HepG2 (cell line): ENCODE data around the gene TRIM66. TPM values are rescaled to one million over a fixed set of nuclear protein-coding genes. Genes with fewer than 3 reads are reported as not detected.
A peak's percentile ranks its signal among the peaks of the same experiment; 100 is the strongest.

Experiments
- ATAD3A ChIP-seq: sonication (generic); formaldehyde crosslinking; IDR thresholded peaks from 2 replicates; pipeline ENCODE4 v1.4.0; 2020; ENCODE audit warnings: missing genetic modification reagents
- GABPA ChIP-seq, 2 experiments: IDR thresholded peaks; 2 replicates each; pipeline ENCODE4 v1.6.1; 2011 to 2016; ENCODE audit warnings: low read depth in 2 of 2, low read length in 1 of 2, missing biosample characterization in 1 of 2, missing genetic modification characterization in 1 of 2
- IRF2 ChIP-seq: IDR thresholded peaks from 2 replicates; pipeline ENCODE4 v1.6.1; 2018; ENCODE audit warnings: missing genetic modification reagents, missing compliant biosample characterization
- KLF12 ChIP-seq: sonication (generic); formaldehyde crosslinking; IDR thresholded peaks from 2 replicates; pipeline ENCODE4 v1.4.0; 2020; ENCODE audit warnings: missing genetic modification reagents, borderline replicate concordance
- MAZ ChIP-seq, 2 experiments: sonication (generic) in 1 of 2; formaldehyde crosslinking in 1 of 2; IDR thresholded peaks; 2 replicates each; pipeline versions ENCODE4 v1.5.0 to v1.6.1; 2012 to 2020; ENCODE audit warnings: low read depth in 2 of 2, mild to moderate bottlenecking in 2 of 2, borderline replicate concordance in 1 of 2, improper control_type of control experiment in 1 of 2, low read length in 1 of 2, missing genetic modification reagents in 1 of 2, moderate library complexity in 1 of 2
- RAD21 ChIP-seq: fragments of 450-650 bp; formaldehyde crosslinking; IDR thresholded peaks from 2 replicates; pipeline ENCODE4 v1.5.0; 2020; ENCODE audit warnings: mild to moderate bottlenecking
- TRIM24 ChIP-seq: sonication (generic); formaldehyde crosslinking; IDR thresholded peaks from 2 replicates; pipeline ENCODE4 v1.8.0; 2022; ENCODE audit warnings: mild to moderate bottlenecking, missing genetic modification reagents
- YEATS4 ChIP-seq: sonication (generic); formaldehyde crosslinking; IDR thresholded peaks from 2 replicates; pipeline ENCODE4 v1.4.0; 2020; ENCODE audit warnings: missing genetic modification reagents, borderline replicate concordance
- ZBTB20 ChIP-seq: sonication (generic); formaldehyde crosslinking; IDR thresholded peaks from 2 replicates; pipeline ENCODE4 v1.8.1; 2023; ENCODE audit warnings: missing genetic modification reagents, low read depth, mild to moderate bottlenecking, borderline replicate concordance
- ZNF713 ChIP-seq: sonication (generic); formaldehyde crosslinking; IDR thresholded peaks from 2 replicates; pipeline ENCODE4 v1.4.0; 2020; ENCODE audit warnings: mild to moderate bottlenecking, missing genetic modification reagents
- polyA plus RNA-seq, 8 experiments: library from polyadenylated mRNA; depleted of rRNA in 3 of 8; stranded (reverse) in 7 of 8; unstranded in 1 of 8; fragments of >200 nt; fragmentation: Illumina TruSeq in 4 of 8; extraction: Trizol in 4 of 8; gene quantifications; 2 replicates each; pipeline versions ENCODE4 v1.2.1 to v1.2.3, GENCODE V29; 2011 to 2016; ENCODE audit warnings: low read depth in 4 of 8, missing spikeins in 1 of 8, mixed read lengths in 1 of 8; ENCODE audit not compliant: insufficient read depth in 1 of 8
- total RNA-seq, 5 experiments: library from RNA; depleted of rRNA; stranded (reverse); fragments of >200 nt; fragmentation: Illumina TruSeq; extraction: Trizol; gene quantifications; 2 replicates each; pipeline ENCODE4 v1.2.3, GENCODE V29; 2016; ENCODE audit warnings: low read depth in 1 of 5
- TF ChIP-seq, protein P1 (sequence below): IDR thresholded peaks from 2 replicates; pipeline ENCODE4 v1.6.1; 2016; ENCODE audit warnings: mild to moderate bottlenecking
- TF ChIP-seq, protein P2 (sequence below): sonication (generic); formaldehyde crosslinking; conservative IDR thresholded peaks from 2 replicates; pipeline ENCODE4 v1.4.0; 2020; ENCODE audit warnings: missing genetic modification reagents
- TF ChIP-seq, protein P3 (sequence below): sonication (generic); formaldehyde crosslinking; IDR thresholded peaks from 2 replicates; pipeline ENCODE4 v1.4.0; 2020; ENCODE audit warnings: missing genetic modification reagents
- TF ChIP-seq, protein P4 (sequence below): sonication (generic); formaldehyde crosslinking; IDR thresholded peaks from 2 replicates; pipeline ENCODE4 v1.9.0; 2021; ENCODE audit warnings: missing genetic modification reagents, borderline replicate concordance
- TF ChIP-seq, protein P5 (sequence below): IDR thresholded peaks from 2 replicates; pipeline ENCODE4 v1.6.1; 2018; ENCODE audit warnings: missing genetic modification reagents, mild to moderate bottlenecking, missing compliant biosample characterization
- TF ChIP-seq, protein P6 (sequence below): IDR thresholded peaks from 2 replicates; pipeline ENCODE4 v1.6.1; 2018; ENCODE audit warnings: missing genetic modification reagents

The TRIM66 gene
- total and polyA plus RNA-seq, 2 of the 13 experiments (the other 11 are each of a cell fraction or from before 2014, with no cell fraction given): 4.9 to 6.1 TPM

DNA sequence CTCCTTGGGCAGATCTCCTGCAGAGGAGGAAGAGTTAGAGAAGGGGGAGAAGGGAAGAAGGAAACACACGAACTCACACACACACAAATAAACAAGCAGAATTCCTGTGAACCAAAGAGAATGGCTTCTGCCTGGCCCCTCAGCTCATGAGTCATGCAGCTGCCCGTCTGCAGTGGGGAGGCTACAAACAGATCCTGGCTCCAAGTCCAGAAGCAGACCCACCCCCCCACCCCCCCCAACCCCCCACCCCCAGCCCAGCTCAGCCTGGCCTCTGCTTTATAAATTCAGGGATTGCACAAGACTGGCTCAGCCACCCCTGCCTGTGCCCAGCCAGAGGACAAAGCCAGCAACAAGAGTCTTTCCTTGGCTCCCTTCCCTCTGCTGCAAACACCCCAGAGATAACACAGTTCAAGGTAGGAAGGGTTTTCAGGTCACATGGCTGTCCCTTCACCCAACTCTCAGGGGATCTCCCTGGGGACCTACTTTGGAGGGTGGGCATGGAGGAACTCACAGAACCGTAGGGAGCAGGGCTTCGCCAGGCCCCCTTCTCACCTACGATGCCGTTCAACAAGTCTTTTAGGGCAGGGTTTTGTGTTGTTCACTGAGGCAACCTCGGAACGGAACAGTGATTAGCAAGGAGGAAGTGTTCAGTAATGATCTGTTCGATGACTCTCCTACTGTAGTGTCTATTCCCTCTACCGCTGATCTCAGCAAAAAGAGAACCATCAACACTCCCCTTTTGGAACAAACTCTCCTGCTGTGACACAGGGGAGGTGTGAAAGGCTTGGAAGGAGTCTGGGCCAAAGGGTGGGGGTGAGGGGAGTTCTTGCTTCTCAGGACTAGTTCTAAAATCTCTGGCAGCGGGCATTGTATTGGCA is 35.6 kb upstream of the TRIM66 start (continued):
- TF ChIP-seq, protein P1, sequence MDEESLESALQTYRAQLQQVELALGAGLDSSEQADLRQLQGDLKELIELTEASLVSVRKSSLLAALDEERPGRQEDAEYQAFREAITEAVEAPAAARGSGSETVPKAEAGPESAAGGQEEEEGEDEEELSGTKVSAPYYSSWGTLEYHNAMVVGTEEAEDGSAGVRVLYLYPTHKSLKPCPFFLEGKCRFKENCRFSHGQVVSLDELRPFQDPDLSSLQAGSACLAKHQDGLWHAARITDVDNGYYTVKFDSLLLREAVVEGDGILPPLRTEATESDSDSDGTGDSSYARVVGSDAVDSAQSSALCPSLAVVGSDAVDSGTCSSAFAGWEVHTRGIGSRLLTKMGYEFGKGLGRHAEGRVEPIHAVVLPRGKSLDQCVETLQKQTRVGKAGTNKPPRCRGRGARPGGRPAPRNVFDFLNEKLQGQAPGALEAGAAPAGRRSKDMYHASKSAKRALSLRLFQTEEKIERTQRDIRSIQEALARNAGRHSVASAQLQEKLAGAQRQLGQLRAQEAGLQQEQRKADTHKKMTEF (CRISPR knock-in tag): no peak
- TF ChIP-seq ATAD3A (CRISPR knock-in tag) (peak; percentile 98; the same call in 1 of the 2 replicates), YEATS4 (peak; percentile 59; the same call in 1 of the 2 replicates), GABPA (IDR thresholded peaks at IDR 0.05; ENCODE audit: low read depth, low read length) (no peak), GABPA (CRISPR knock-in tag; IDR thresholded peaks at IDR 0.05; ENCODE audit: low read depth) (0 out of 2 replicates have a peak, but pooled peaks have one; percentile 2), TRIM24 (CRISPR knock-in tag) (no peak), MAZ (IDR thresholded peaks at IDR 0.05; ENCODE audit: borderline replicate concordance, low read depth, low read length) (no peak), MAZ (CRISPR knock-in tag; IDR thresholded peaks at IDR 0.05; ENCODE audit: low read depth) (no peak), RAD21 (no peak), IRF2 (CRISPR knock-in tag) (peak; percentile 14; the same call in 1 of the 2 replicates), KLF12 (no peak), ZBTB20 (no peak; the same call in 1 of the 2 replicates), ZNF713 (CRISPR knock-in tag) (no peak)
- TF ChIP-seq, protein P2, sequence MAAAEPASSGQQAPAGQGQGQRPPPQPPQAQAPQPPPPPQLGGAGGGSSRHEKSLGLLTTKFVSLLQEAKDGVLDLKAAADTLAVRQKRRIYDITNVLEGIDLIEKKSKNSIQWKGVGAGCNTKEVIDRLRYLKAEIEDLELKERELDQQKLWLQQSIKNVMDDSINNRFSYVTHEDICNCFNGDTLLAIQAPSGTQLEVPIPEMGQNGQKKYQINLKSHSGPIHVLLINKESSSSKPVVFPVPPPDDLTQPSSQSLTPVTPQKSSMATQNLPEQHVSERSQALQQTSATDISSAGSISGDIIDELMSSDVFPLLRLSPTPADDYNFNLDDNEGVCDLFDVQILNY (CRISPR knock-in tag): no peak
- TF ChIP-seq, protein P3, sequence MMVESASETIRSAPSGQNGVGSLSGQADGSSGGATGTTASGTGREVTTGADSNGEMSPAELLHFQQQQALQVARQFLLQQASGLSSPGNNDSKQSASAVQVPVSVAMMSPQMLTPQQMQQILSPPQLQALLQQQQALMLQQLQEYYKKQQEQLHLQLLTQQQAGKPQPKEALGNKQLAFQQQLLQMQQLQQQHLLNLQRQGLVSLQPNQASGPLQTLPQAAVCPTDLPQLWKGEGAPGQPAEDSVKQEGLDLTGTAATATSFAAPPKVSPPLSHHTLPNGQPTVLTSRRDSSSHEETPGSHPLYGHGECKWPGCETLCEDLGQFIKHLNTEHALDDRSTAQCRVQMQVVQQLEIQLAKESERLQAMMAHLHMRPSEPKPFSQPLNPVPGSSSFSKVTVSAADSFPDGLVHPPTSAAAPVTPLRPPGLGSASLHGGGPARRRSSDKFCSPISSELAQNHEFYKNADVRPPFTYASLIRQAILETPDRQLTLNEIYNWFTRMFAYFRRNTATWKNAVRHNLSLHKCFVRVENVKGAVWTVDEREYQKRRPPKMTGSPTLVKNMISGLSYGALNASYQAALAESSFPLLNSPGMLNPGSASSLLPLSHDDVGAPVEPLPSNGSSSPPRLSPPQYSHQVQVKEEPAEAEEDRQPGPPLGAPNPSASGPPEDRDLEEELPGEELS (CRISPR knock-in tag): peak; percentile 13; the same call in 1 of the 2 replicates
- TF ChIP-seq, protein P4, sequence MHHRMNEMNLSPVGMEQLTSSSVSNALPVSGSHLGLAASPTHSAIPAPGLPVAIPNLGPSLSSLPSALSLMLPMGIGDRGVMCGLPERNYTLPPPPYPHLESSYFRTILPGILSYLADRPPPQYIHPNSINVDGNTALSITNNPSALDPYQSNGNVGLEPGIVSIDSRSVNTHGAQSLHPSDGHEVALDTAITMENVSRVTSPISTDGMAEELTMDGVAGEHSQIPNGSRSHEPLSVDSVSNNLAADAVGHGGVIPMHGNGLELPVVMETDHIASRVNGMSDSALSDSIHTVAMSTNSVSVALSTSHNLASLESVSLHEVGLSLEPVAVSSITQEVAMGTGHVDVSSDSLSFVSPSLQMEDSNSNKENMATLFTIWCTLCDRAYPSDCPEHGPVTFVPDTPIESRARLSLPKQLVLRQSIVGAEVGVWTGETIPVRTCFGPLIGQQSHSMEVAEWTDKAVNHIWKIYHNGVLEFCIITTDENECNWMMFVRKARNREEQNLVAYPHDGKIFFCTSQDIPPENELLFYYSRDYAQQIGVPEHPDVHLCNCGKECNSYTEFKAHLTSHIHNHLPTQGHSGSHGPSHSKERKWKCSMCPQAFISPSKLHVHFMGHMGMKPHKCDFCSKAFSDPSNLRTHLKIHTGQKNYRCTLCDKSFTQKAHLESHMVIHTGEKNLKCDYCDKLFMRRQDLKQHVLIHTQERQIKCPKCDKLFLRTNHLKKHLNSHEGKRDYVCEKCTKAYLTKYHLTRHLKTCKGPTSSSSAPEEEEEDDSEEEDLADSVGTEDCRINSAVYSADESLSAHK: no peak
- TF ChIP-seq, protein P5, sequence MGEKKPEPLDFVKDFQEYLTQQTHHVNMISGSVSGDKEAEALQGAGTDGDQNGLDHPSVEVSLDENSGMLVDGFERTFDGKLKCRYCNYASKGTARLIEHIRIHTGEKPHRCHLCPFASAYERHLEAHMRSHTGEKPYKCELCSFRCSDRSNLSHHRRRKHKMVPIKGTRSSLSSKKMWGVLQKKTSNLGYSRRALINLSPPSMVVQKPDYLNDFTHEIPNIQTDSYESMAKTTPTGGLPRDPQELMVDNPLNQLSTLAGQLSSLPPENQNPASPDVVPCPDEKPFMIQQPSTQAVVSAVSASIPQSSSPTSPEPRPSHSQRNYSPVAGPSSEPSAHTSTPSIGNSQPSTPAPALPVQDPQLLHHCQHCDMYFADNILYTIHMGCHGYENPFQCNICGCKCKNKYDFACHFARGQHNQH: peak; percentile 47; the same call in 1 of the 2 replicates
- TF ChIP-seq, protein P6, sequence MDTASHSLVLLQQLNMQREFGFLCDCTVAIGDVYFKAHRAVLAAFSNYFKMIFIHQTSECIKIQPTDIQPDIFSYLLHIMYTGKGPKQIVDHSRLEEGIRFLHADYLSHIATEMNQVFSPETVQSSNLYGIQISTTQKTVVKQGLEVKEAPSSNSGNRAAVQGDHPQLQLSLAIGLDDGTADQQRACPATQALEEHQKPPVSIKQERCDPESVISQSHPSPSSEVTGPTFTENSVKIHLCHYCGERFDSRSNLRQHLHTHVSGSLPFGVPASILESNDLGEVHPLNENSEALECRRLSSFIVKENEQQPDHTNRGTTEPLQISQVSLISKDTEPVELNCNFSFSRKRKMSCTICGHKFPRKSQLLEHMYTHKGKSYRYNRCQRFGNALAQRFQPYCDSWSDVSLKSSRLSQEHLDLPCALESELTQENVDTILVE (CRISPR knock-in tag): peak; percentile 44; the same call in 1 of the 2 replicates
